ENCODE results near the gene MRPL16.

MRPL16 gene

GRCh38 chr11:59770319-59770718 is 40.3 kb downstream of the MRPL16 start:
- peak; percentile 19 for DNase-seq (ENCODE audit: low spot score)

GRCh38 chr11:59769828-59770227 is 40.8 kb downstream of the MRPL16 start:
- no peak for DNase-seq (ENCODE audit: low spot score)

DNA sequence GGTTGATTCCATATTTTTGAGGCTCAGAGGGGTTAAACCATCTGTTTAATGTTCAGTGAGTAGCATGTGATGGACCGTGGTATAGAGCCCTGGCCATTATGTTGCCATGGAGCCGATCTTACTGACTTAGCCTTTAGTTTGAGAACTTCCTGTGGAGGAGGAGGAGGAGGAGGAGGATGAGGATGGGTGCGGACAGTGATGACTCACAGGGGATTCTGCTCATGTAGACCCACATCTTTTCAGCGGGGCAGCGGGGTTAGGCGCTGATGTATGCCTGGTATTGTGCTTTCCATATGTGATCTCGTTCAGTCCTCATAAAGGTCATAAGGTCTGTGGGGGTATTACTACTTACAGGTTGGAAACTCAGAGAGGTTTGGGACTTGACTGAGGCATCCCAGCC is 41.5 kb downstream of the MRPL16 start:
- no peak for DNase-seq (ENCODE audit: low spot score)

- no peak for DNase-seq (ENCODE audit: low spot score)
Measured at GRCh38 chr11:59767225-59767611, 43.4 kb downstream of the MRPL16 start.

GRCh38 chr11:59766542-59767224 is 43.9 kb downstream of the MRPL16 start:
- DNase-seq (ENCODE audit: low spot score): no peak

- no peak for DNase-seq (ENCODE audit: low spot score)
Measured at GRCh38 chr11:59765068-59765735, 45.4 kb downstream of the MRPL16 start.

DNA sequence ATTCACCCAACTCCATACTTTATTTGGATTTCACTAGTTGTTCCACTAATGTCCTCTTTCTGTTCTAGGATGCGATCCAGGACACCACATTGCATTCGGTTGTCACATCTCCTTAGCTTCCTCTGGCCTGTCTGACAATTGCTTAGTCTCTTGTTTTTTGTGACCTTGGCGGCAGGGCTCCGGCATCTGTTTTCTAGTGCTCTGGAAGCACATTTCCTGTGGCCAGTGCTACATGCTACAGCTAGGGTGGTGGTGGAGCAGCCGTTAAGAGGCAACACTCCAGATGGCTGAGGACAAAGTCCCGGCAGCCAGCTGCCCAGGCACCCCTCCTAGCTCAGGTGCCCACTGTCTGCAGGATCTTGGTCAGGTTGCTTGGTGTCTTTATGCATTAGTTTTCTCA is 48.6 kb downstream of the MRPL16 start:
- DNase-seq (ENCODE audit: low spot score): no peak

DNA sequence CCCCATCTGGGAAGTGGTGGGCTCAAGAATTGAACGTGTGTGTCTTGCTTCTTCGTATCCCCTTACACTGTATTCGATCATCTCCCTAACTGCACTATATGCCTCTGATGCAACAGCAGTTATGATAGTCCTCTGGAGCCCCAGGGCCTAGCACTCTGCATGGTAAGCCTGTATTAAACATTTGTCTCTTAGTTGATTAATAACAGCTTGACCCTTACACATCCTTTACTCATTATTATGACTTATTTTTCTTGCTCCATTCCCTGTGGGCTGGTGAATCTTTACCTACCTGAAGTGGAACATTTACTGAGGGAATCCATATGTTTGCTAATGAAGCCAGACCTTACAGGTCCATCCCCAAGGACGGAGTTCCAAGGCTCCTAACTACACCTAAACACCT is 49.8 kb downstream of the MRPL16 start:
- DNase-seq (ENCODE audit: low spot score): no peak

DNA sequence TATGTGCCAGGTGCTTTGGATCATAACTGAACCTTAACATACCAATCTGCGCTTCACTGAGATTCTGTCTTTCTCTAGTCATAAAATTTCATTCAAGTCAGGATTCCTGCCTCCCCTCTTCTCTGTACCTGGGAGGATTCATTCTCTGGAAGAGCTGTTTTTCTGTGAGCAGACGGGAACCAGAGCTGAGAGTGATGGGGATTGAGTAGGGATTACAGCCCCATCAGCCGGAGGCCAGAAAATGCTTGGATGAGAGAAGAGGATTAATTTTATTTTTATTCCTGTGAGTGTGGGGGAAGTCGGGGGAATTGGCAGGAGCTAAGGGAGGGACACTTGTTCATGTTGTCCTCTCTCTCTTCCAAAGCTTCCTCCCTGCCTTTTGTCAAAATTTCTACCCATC is 50.7 kb downstream of the MRPL16 start:
- DNase-seq (ENCODE audit: low spot score): no peak

DNA sequence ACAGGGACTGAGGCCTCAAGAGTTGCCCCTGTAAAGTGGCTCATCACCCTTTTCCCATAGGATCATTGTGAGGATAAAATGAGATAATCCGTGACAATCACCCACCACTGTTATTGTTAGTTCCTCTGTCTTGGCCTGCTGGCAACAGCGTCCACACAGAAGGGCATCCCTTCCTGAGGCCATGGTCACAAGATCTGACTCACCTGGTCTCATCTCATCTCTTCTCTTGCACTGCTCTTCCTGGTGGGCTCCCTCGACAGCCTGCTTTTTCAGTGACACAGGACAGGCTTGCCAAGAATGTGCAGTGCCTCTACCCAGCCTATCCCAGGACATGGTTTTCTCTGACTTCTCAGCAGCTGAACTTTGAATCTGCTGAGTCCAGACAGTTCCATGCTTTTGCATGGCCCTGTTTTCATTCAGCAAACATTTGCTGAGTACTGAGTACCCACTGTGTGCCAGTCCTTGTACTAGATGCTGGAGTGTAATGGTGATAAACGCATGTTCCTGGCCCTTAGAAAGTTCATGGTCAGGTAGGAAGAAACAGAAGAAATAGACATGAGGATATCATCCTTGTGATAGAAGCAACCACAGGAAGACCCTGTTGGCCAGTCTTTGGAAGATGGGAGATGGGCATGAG is 52.1 kb downstream of the MRPL16 start:
- no peak for DNase-seq (ENCODE audit: low spot score)

DNA sequence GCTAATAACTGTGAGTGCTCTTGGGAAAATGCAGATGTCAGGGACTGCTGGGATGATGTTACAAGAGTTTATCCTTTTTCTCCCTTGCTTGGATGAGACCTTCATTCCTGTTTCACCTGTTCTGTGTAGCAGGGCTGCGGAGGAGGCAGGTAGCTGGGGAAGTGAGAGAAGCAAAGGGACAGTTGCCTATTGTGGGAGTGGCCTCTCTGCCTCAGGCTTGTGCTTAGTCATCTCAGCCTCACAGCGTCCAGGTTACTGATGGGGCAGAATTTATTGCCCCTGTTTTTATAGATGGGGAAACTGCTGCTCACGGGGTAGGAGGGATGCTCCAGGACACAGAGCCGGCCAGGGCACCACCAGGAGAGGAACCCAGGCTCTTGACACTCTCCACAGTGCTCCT is 53.7 kb downstream of the MRPL16 start:
- DNase-seq (ENCODE audit: low spot score): no peak

DNA sequence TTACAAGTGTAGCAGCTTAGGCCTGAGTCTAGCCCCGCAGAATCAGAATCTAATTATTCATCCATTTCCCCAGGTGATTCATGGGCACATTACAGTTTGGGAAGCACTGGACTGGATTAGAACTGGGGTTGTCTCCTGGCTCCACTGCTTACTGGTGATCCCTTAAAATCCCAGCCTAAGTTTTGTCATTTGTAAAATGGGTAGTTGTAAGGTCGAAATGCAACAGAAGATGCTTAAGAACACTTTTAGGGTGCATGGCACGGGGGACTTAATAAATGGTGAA is 54.1 kb downstream of the MRPL16 start:
- DNase-seq (ENCODE audit: low spot score): no peak
